Neural progenitor cell (in vitro differentiated cells): ENCODE data around the gene TMED7. TPM values are rescaled to one million over a fixed set of nuclear protein-coding genes. Genes with fewer than 3 reads are reported as not detected.
A peak's percentile ranks its signal among the peaks of the same experiment; 100 is the strongest.

Experiments
- DNase-seq: peaks from one replicate; pipeline ENCODE4 v3.0.0-alpha.2; 2016; ENCODE audit warnings: low spot score
- H2AFZ ChIP-seq: fragments of 200-600 bp; sonication (generic); replicated peaks from 2 replicates; pipeline ENCODE4 v1.6.1; 2016; ENCODE audit warnings: antibody characterized with exemption
- H3F3A ChIP-seq: fragments of 200-600 bp; sonication (generic); 2 replicates; pipeline ENCODE4 v1.6.1; 2016; ENCODE audit warnings: antibody characterized with exemption, low read depth
- H3K27ac ChIP-seq: fragments of 200-600 bp; sonication (generic); 2 replicates; pipeline ENCODE4 v1.5.1; 2016; ENCODE audit warnings: mild to moderate bottlenecking
- H3K27me3 ChIP-seq: fragments of 200-600 bp; sonication (generic); 2 replicates; pipeline ENCODE4 v1.6.1; 2016; ENCODE audit warnings: mild to moderate bottlenecking, moderate library complexity
- H3K36me3 ChIP-seq: fragments of 200-600 bp; sonication (generic); 2 replicates; pipeline ENCODE4 v1.5.1; 2016
- H3K4me1 ChIP-seq: fragments of 200-600 bp; sonication (generic); 2 replicates; pipeline ENCODE4 v1.6.1; 2016; ENCODE audit warnings: mixed run types
- H3K4me2 ChIP-seq: fragments of 200-600 bp; sonication (generic); 2 replicates; pipeline ENCODE4 v1.6.1; 2016
- H3K4me3 ChIP-seq: fragments of 200-600 bp; sonication (generic); 2 replicates; pipeline ENCODE4 v1.5.1; 2016
- H3K79me2 ChIP-seq: fragments of 200-600 bp; sonication (generic); 2 replicates; pipeline ENCODE4 v1.6.1; 2016; ENCODE audit warnings: low read depth
- H3K9ac ChIP-seq: fragments of 200-600 bp; sonication (generic); 2 replicates; pipeline ENCODE4 v1.6.1; 2016
- H3K9me3 ChIP-seq: fragments of 200-600 bp; sonication (generic); 2 replicates; pipeline ENCODE4 v1.5.1; 2016; ENCODE audit warnings: low read depth
- H4K20me1 ChIP-seq: fragments of 200-600 bp; sonication (generic); 2 replicates; pipeline ENCODE4 v1.6.1; 2016; ENCODE audit warnings: low read depth
- H3K27ac Mint-ChIP-seq: 3 replicates; pipeline ENCODE4 v1.8.0; 2021; ENCODE audit warnings: mixed read lengths
- H3K27me3 Mint-ChIP-seq: 2 replicates; pipeline ENCODE4 v1.8.0; 2022; ENCODE audit warnings: low read depth, mild to moderate bottlenecking, inconsistent platforms, moderate library complexity, mixed read lengths; ENCODE audit not compliant: insufficient read depth
- H3K36me3 Mint-ChIP-seq: 3 replicates; pipeline ENCODE4 v1.8.0; 2021; ENCODE audit warnings: mixed read lengths
- H3K4me1 Mint-ChIP-seq: 3 replicates; pipeline ENCODE4 v1.8.0; 2021; ENCODE audit warnings: mixed read lengths
- H3K4me3 Mint-ChIP-seq: 3 replicates; pipeline ENCODE4 v1.8.0; 2021; ENCODE audit warnings: mild to moderate bottlenecking, moderate library complexity, mixed read lengths
- H3K9me3 Mint-ChIP-seq: 3 replicates; pipeline ENCODE4 v1.8.0; 2020; ENCODE audit warnings: mixed read lengths
- EZH2 ChIP-seq: fragments of 200-600 bp; sonication (generic); IDR thresholded peaks from 2 replicates; pipeline ENCODE4 v1.6.1; 2017; ENCODE audit warnings: antibody characterized with exemption, mild to moderate bottlenecking, moderate library complexity
- EZH2phosphoT487 ChIP-seq: fragments of 200-600 bp; sonication (generic); IDR thresholded peaks from 2 replicates; pipeline ENCODE4 v1.6.1; 2017; ENCODE audit warnings: antibody characterized with exemption
- total RNA-seq: library from RNA; depleted of rRNA; stranded (reverse); fragments of >200 nt; gene quantifications from 2 replicates; pipeline ENCODE4 v1.2.3, GENCODE V29; 2015; ENCODE audit warnings: low replicate concordance
- TF ChIP-seq, protein P1 (sequence below): fragments of 200-600 bp; sonication (generic); IDR thresholded peaks from 2 replicates; pipeline ENCODE4 v1.5.1; 2017; ENCODE audit warnings: antibody characterized with exemption, mild to moderate bottlenecking

Gene TMED7
- total RNA-seq, 1 donor from 2014 or later = 112 TPM

- H3K4me1 Mint-ChIP-seq = peaks cover 13% of the 10 kb centered on the region
- no peak overlapping the region for H3K9ac ChIP-seq
- H3K4me1 ChIP-seq = peaks cover 13% of the 10 kb centered on the region
- peaks cover 4% of the 10 kb centered on the region for H3K9me3 Mint-ChIP-seq
- H3K36me3 Mint-ChIP-seq = no peaks in the 10 kb centered on the region
- no peak overlapping the region for H3K4me3 ChIP-seq
- peaks cover 9% of the 10 kb centered on the region for H3F3A ChIP-seq
- TF ChIP-seq EZH2 (no peak), EZH2phosphoT487 (no peak)
- TF ChIP-seq, protein P1, sequence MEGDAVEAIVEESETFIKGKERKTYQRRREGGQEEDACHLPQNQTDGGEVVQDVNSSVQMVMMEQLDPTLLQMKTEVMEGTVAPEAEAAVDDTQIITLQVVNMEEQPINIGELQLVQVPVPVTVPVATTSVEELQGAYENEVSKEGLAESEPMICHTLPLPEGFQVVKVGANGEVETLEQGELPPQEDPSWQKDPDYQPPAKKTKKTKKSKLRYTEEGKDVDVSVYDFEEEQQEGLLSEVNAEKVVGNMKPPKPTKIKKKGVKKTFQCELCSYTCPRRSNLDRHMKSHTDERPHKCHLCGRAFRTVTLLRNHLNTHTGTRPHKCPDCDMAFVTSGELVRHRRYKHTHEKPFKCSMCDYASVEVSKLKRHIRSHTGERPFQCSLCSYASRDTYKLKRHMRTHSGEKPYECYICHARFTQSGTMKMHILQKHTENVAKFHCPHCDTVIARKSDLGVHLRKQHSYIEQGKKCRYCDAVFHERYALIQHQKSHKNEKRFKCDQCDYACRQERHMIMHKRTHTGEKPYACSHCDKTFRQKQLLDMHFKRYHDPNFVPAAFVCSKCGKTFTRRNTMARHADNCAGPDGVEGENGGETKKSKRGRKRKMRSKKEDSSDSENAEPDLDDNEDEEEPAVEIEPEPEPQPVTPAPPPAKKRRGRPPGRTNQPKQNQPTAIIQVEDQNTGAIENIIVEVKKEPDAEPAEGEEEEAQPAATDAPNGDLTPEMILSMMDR = no peak
- H3K36me3 ChIP-seq = no peaks in the 10 kb centered on the region
- H3K9me3 ChIP-seq = no peaks in the 10 kb centered on the region
- no peaks in the 10 kb centered on the region for H3K27me3 ChIP-seq
- H3K79me2 ChIP-seq = no peaks in the 10 kb centered on the region
- no peak overlapping the region for H3K27ac ChIP-seq
- H3K27ac Mint-ChIP-seq = no peak overlapping the region
- H3K4me3 Mint-ChIP-seq = no peak overlapping the region
- no peak overlapping the region for H2AFZ ChIP-seq
- H4K20me1 ChIP-seq = no peaks in the 10 kb centered on the region
- DNase-seq = no peak
- H3K4me2 ChIP-seq = no peak overlapping the region
- peaks cover 2% of the 10 kb centered on the region for H3K27me3 Mint-ChIP-seq
Measured at GRCh38 chr5:115573133-115573532, 52.7 kb downstream of the TMED7 start.

- H3K27me3 ChIP-seq = no peaks in the 10 kb centered on the region
- TF ChIP-seq, protein P1 = peak; percentile 46
- no peak for TF ChIP-seq EZH2
- H3K9me3 ChIP-seq = no peaks in the 10 kb centered on the region
- H3K4me2 ChIP-seq = peak overlapping the region; percentile 46
- H3K9ac ChIP-seq = no peak overlapping the region
- no peaks in the 10 kb centered on the region for H3K27me3 Mint-ChIP-seq
- no peak overlapping the region for H3K4me3 Mint-ChIP-seq
- H3K27ac Mint-ChIP-seq = no peak overlapping the region
- no peak overlapping the region for H3K4me3 ChIP-seq
- H2AFZ ChIP-seq = peak overlapping the region; percentile 75
- no peaks in the 10 kb centered on the region for H3K9me3 Mint-ChIP-seq
- peaks cover 13% of the 10 kb centered on the region for H3K4me1 ChIP-seq
- no peaks in the 10 kb centered on the region for H3K36me3 ChIP-seq
- peak; percentile 54 for DNase-seq
- H3K79me2 ChIP-seq = no peaks in the 10 kb centered on the region
- H3F3A ChIP-seq = peaks cover 9% of the 10 kb centered on the region
- no peaks in the 10 kb centered on the region for H3K36me3 Mint-ChIP-seq
- peaks cover 13% of the 10 kb centered on the region for H3K4me1 Mint-ChIP-seq
- H3K27ac ChIP-seq = no peak overlapping the region
- H4K20me1 ChIP-seq = no peaks in the 10 kb centered on the region
Measured at GRCh38 chr5:115571441-115571878, 54.4 kb downstream of the TMED7 start.

- Histone ChIP-seq H4K20me1 (no peaks in the 10 kb centered on the region), H3F3A (peaks cover 9% of the 10 kb centered on the region), H3K27ac (no peak overlapping the region), H3K9ac (no peak overlapping the region), H3K4me2 (no peak overlapping the region), H3K4me3 (no peak overlapping the region), H3K4me1 (peaks cover 13% of the 10 kb centered on the region), H3K36me3 (no peaks in the 10 kb centered on the region), H3K27me3 (no peaks in the 10 kb centered on the region), H2AFZ (no peak overlapping the region), H3K9me3 (no peaks in the 10 kb centered on the region), H3K79me2 (no peaks in the 10 kb centered on the region)
- no peak overlapping the region for H3K4me3 Mint-ChIP-seq
- H3K27ac Mint-ChIP-seq = no peak overlapping the region
- DNase-seq = no peak
- H3K36me3 Mint-ChIP-seq = no peaks in the 10 kb centered on the region
- H3K4me1 Mint-ChIP-seq = peaks cover 11% of the 10 kb centered on the region
- no peaks in the 10 kb centered on the region for H3K9me3 Mint-ChIP-seq
- peaks cover 3% of the 10 kb centered on the region for H3K27me3 Mint-ChIP-seq
- TF ChIP-seq EZH2phosphoT487 = no peak
- TF ChIP-seq EZH2 = no peak
- TF ChIP-seq, protein P1 = no peak
Measured at GRCh38 chr5:115568668-115569067, 57.2 kb downstream of the TMED7 start.
